Upper lobe of left lung (tissue), 4 donors: ENCODE data around the gene CANT1.

ENCODE experiments used
- POLR2A ChIP-seq, 4 donors: fragments of 450-650 bp; IDR thresholded peaks; one replicate each; pipeline ENCODE4 v1.5.1; 2016 to 2017; ENCODE audit warnings: antibody characterized with exemption in 4 of 4, mild to moderate bottlenecking in 2 of 4
- TF ChIP-seq, protein P1 (sequence below), 6 experiments: fragments of 450-650 bp in 4 of 6; fragments of 200-600 bp in 2 of 6; sonication (generic) in 2 of 6; IDR thresholded peaks; one replicate each; pipeline ENCODE4 v1.5.1; 2016 to 2019; ENCODE audit warnings: antibody characterized with exemption in 6 of 6

GRCh38 chr17:79009397-79010303 is at the start of gene CANT1:
- TF ChIP-seq, protein P1, sequence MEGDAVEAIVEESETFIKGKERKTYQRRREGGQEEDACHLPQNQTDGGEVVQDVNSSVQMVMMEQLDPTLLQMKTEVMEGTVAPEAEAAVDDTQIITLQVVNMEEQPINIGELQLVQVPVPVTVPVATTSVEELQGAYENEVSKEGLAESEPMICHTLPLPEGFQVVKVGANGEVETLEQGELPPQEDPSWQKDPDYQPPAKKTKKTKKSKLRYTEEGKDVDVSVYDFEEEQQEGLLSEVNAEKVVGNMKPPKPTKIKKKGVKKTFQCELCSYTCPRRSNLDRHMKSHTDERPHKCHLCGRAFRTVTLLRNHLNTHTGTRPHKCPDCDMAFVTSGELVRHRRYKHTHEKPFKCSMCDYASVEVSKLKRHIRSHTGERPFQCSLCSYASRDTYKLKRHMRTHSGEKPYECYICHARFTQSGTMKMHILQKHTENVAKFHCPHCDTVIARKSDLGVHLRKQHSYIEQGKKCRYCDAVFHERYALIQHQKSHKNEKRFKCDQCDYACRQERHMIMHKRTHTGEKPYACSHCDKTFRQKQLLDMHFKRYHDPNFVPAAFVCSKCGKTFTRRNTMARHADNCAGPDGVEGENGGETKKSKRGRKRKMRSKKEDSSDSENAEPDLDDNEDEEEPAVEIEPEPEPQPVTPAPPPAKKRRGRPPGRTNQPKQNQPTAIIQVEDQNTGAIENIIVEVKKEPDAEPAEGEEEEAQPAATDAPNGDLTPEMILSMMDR (IDR thresholded peaks at IDR 0.05), result no peak
- TF ChIP-seq POLR2A (IDR thresholded peaks at IDR 0.05), result peak in 2 of 4 donors; percentile 72 to 80
